ENCODE measurements around the gene H3-3A. TPM values are rescaled to one million over a fixed set of nuclear protein-coding genes. Genes with fewer than 3 reads are reported as not detected.

H3-3A gene
- total RNA-seq, 1 donor from 2014 or later, result 600 TPM

DNA sequence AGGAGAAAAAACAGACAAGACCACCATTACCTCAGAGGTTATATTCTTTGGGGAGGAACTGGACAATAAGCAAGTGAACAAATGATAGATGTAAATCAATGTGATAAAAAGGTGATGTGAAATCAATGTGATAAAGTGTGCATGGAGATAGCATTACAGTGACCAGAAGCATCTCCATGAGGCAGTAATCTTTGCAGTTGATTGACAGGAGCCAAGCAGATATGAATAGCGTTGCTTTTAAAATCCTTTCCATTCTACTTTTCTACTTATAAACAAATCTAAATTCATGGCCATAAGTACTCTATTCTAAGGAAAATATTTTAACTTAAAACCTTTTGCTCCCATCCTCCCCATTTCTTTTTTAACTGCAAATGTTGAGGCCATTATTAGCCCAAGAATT lies 2.8 kb upstream of the H3-3A start:
- Mint-ChIP-seq H3K27me3 (no peaks in the 10 kb centered on the region), H3K4me1 (peaks cover 17% of the 10 kb centered on the region), H3K36me3 (ENCODE audit: low read depth) (peaks cover 41% of the 10 kb centered on the region), H3K27ac (no peak overlapping the region), H3K9me3 (no peaks in the 10 kb centered on the region), H3K4me3 (no peak overlapping the region)
- intact Hi-C loops (cut with micrococcal nuclease), result loop anchor here (5.0 kb wide), 3 partner anchors 177 to 632 kb away; partner anchors contain the start of genes LBR, SRP9 and TMEM63A
- TF ChIP-seq, protein P1, sequence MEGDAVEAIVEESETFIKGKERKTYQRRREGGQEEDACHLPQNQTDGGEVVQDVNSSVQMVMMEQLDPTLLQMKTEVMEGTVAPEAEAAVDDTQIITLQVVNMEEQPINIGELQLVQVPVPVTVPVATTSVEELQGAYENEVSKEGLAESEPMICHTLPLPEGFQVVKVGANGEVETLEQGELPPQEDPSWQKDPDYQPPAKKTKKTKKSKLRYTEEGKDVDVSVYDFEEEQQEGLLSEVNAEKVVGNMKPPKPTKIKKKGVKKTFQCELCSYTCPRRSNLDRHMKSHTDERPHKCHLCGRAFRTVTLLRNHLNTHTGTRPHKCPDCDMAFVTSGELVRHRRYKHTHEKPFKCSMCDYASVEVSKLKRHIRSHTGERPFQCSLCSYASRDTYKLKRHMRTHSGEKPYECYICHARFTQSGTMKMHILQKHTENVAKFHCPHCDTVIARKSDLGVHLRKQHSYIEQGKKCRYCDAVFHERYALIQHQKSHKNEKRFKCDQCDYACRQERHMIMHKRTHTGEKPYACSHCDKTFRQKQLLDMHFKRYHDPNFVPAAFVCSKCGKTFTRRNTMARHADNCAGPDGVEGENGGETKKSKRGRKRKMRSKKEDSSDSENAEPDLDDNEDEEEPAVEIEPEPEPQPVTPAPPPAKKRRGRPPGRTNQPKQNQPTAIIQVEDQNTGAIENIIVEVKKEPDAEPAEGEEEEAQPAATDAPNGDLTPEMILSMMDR (IDR thresholded peaks at IDR 0.05), result no peak
- ATAC-seq (ENCODE audit: low read depth), result no peak
- ChIA-PET CTCF (no interaction called here), POLR2A (interaction anchor here (0.6 to 10.7 kb wide), 4 partner anchors 26 to 348 kb away, joined by 3 to 617 read pairs (median 53); partner anchors contain the start of genes PARP1 and SDE2)
- no peak for DNase-seq

DNA sequence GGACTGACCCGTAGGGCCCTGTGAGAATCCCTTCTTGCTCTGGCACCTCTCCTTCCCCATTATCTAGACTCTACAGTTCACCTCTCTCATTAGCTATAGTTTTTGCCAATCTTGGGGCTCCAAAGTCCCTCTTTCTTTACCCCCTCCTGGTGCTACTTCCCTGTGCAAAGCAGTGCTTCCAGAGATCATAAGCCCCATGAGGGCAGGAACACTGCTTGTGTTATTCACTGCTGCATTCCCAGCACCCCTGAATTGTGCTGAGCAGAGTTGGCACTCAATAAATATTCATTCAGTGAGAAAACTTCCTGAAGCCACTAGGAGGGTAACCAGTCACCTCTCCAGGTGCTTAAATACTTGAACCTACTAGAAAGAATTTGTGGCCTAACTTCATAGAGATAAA lies 2.1 kb upstream of the H3-3A start:
- Mint-ChIP-seq H3K9me3 (no peaks in the 10 kb centered on the region), H3K36me3 (ENCODE audit: low read depth) (peaks cover 45% of the 10 kb centered on the region), H3K27ac (no peak overlapping the region), H3K4me1 (peaks cover 23% of the 10 kb centered on the region), H3K4me3 (peak overlapping the region; percentile 41), H3K27me3 (no peaks in the 10 kb centered on the region)
- TF ChIP-seq, protein P1 (IDR thresholded peaks at IDR 0.05), result no peak
- ChIA-PET CTCF (interaction anchor here (2.8 kb wide), 1 partner anchor 32 kb away, joined by 7 read pairs; no protein-coding TSS in a partner anchor), POLR2A (interaction anchor here (0.6 to 10.7 kb wide), 7 partner anchors 10 to 347 kb away, joined by 3 to 617 read pairs (median 72); partner anchors contain the start of genes PARP1 and SDE2)
- intact Hi-C loops (cut with micrococcal nuclease), result loop anchor here (5.0 kb wide), 3 partner anchors 178 to 633 kb away; partner anchors contain the start of genes LBR, SRP9 and TMEM63A
- ATAC-seq (ENCODE audit: low read depth) (no peak), DNase-seq (no peak)

DNA sequence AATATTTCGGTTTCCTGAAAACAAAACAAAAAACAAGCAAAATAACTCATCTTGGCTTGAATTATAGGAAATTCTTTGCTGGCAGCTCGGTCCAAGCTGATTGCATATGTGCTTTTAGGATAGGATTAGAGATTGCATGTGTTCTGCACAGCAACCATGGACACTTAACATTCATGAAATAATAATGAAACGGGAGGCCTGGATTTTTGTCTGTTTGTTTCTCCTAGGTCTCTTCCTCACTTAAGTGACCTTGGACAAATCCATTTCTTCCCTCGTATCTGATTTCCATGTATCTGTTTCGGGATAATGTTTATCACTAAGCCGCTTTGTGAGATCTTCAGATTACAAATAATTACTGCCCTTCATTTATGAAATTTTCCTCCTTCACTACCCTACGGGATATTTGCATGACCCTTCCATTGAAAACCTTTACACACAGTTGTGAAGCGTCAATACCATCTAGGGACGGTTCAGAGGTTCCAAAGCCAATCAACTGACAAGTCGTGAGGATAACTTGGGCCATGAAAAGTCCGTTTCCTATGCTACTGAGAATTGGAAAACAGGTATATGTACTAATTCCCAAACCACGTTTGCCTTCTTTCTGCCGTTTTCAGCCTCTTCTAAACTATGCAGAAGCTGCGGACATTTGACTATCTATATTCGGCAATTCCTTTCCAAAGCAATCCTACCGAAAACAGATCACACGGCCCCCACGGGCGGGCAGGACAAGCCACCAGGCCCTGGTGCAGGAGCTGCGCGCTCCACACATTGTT lies 1.3 kb upstream of the H3-3A start:
- Mint-ChIP-seq H3K27ac (peak overlapping the region; percentile 94), H3K4me3 (peak overlapping the region; percentile 87), H3K9me3 (no peaks in the 10 kb centered on the region), H3K36me3 (ENCODE audit: low read depth) (peaks cover 45% of the 10 kb centered on the region), H3K27me3 (no peaks in the 10 kb centered on the region), H3K4me1 (peaks cover 31% of the 10 kb centered on the region)
- POLR2A ChIA-PET, result interaction anchor here (0.5 to 10.7 kb wide), 20 partner anchors 11 to 616 kb away, joined by 3 to 617 read pairs (median 16); partner anchors contain the start of genes PARP1, PYCR2, SDE2 and SRP9
- ATAC-seq (ENCODE audit: low read depth) (no peak), DNase-seq (no peak)
- intact Hi-C loops (cut with micrococcal nuclease), result loop anchor here (5.0 kb wide), 3 partner anchors 179 to 634 kb away; partner anchors contain the start of genes LBR, SRP9 and TMEM63A
- TF ChIP-seq, protein P1 (IDR thresholded peaks at IDR 0.05), result no peak
- CTCF ChIA-PET, result interaction anchor here (1.4 to 2.8 kb wide), 3 partner anchors 23 to 50 kb away, joined by 4 to 8 read pairs (median 7); no protein-coding TSS in a partner anchor

DNA sequence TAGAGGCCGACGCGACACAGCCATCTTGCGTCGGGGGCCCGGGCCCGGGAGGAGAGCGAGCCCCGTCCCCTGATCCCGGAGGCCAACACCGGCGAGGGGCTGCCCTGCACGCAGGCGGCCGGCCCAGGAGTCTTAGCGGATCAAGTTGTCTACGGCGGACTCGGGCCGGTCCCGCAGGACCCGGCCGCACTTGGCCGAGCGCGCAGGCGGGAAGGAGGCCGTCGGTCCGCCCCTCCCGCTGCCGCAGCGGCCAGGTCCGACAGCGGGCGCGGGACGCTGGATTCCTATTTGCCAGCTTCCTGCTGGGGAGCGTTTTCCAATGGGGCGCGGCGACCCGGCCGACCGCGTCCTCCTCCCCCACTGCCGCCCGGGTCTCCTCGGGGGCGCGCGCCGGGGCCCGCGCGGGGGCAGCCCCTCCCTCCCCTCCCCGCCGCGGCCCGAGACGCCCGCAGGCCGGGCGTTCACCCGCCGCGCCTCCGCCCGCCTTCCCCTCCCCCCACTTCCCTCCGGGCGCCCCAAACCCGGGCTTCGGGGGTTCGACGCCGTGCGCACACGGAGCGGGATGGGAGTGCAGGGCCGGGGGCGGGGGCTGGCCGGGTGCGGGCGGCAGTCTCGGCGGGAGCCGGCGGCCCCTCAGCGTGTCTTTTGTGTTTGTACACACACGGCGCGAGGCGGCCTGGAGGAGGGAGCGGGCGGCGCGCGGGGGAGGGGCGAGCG lies 517 bp upstream of the H3-3A start:
- H3K9me3 Mint-ChIP-seq, result no peaks in the 10 kb centered on the region
- intact Hi-C loops (cut with micrococcal nuclease), result loop anchor here (1.0 to 5.0 kb wide), 9 partner anchors 21 to 635 kb away; partner anchors contain the start of genes LBR, PARP1, SDE2 and SRP9
- peak overlapping the region; percentile 94 for H3K27ac Mint-ChIP-seq
- H3K27me3 Mint-ChIP-seq, result no peaks in the 10 kb centered on the region
- H3K4me1 Mint-ChIP-seq, result peaks cover 38% of the 10 kb centered on the region
- ChIA-PET POLR2A (interaction anchor here (0.5 to 10.7 kb wide), 36 partner anchors 10 to 635 kb away, joined by 3 to 617 read pairs (median 8); partner anchors contain the start of genes PARP1, PYCR2, SDE2 and SRP9), CTCF (interaction anchor here (0.7 to 2.8 kb wide), 9 partner anchors 22 to 84 kb away, joined by 3 to 10 read pairs (median 7); partner anchors contain the start of gene SDE2)
- H3K4me3 Mint-ChIP-seq, result peak overlapping the region; percentile 87
- DNase-seq (peak; percentile 78), ATAC-seq (ENCODE audit: low read depth) (peak; percentile 45)
- TF ChIP-seq, protein P1 (IDR thresholded peaks at IDR 0.05), result no peak
- H3K36me3 Mint-ChIP-seq (ENCODE audit: low read depth), result peaks cover 48% of the 10 kb centered on the region
